ENCODE data around the gene ODAD3. TPM values are rescaled to one million over a fixed set of nuclear protein-coding genes. Genes with fewer than 3 reads are reported as not detected.

The ODAD3 gene
- total RNA-seq, 4 donors from 2014 or later = 0.32 to 2.2 TPM; not detected in 2

- Histone ChIP-seq H3K4me1 (peaks cover 7 to 32% (median 26%) of the 10 kb centered on the region in 4 donors), H3K36me3 (no peaks in the 10 kb centered on the region), H3K27ac (no peak overlapping the region), H3K4me3 (peak overlapping the region in 2 of 4 donors; percentile 9 to 40), H3K9me3 (no peaks in the 10 kb centered on the region), H3K27me3 (peaks cover 56% of the 10 kb centered on the region)
- TF ChIP-seq EP300 (IDR thresholded peaks at IDR 0.05; ENCODE audit: low read depth) (no peak), CTCF (IDR thresholded peaks at IDR 0.05) (no peak), POLR2A (IDR thresholded peaks at IDR 0.05) (no peak), POLR2AphosphoS5 (IDR thresholded peaks at IDR 0.05) (no peak)
- WGBS, 2 donors (ENCODE audit: low coverage in 1 of 2) = 11% methylated on average over 38 of the region's 50 CpGs; no CpG with 5 or more reads in 1 of the 2 donors
- intact Hi-C loops (cut with DNase I; ENCODE audit: low total_unique reads) = no loop called here
- peak; percentile 47 for DNase-seq
- in situ Hi-C loops (cut with MboI; ENCODE audit: low pct_ligation_motif_present in 1 of 4, low pct_unique_long_range_greater_than_20kb in 1 of 4, low sequenced_read_pairs in 3 of 4) = loop anchor here in 2 of 4 donors (25.0 kb wide), 2 partner anchors 94 to 194 kb away; partner anchors contain the start of genes EPOR (in 1 of the 2) and TSPAN16 (in 1 of the 2)
These were observed 46.8 kb upstream of the ODAD3 start for GRCh38 chr19:11481534-11482383.

GRCh38 chr19:11480715-11481533 is 46.0 kb upstream of the ODAD3 start, which contains the start of gene ELAVL3:
ELAVL3 (minus strand) TSS chr19:11481046; CDS start chr19:11480608, 438 bp downstream.
- 37% methylated on average over 45 of the region's 77 CpGs; no CpG with 5 or more reads in 1 of the 2 donors for WGBS, 2 donors (ENCODE audit: low coverage in 1 of 2)
- H3K4me3 ChIP-seq = peak within 1 kb of the TSS in 1 of 4 donors; percentile 11

GRCh38 chr19:11479898-11480714 is 45.2 kb upstream of the ODAD3 start:
- no peak for DNase-seq
- Histone ChIP-seq H3K4me1 (peaks cover 7 to 32% (median 26%) of the 10 kb centered on the region in 4 donors), H3K4me3 (peak overlapping the region in 1 of 4 donors; percentile 11), H3K36me3 (no peaks in the 10 kb centered on the region), H3K27ac (no peak overlapping the region), H3K9me3 (no peaks in the 10 kb centered on the region), H3K27me3 (peaks cover 56% of the 10 kb centered on the region)
- in situ Hi-C loops (cut with MboI; ENCODE audit: low pct_ligation_motif_present in 1 of 4, low pct_unique_long_range_greater_than_20kb in 1 of 4, low sequenced_read_pairs in 3 of 4) = loop anchor here in 3 of 4 donors (10.0 to 25.0 kb wide), 3 partner anchors 93 to 195 kb away; partner anchors contain the start of genes EPOR (in 1 of the 3) and TSPAN16 (in 1 of the 3)
- TF ChIP-seq POLR2AphosphoS5 (IDR thresholded peaks at IDR 0.05) = no peak
- TF ChIP-seq EP300 (IDR thresholded peaks at IDR 0.05; ENCODE audit: low read depth) = no peak
- no peak for TF ChIP-seq CTCF (IDR thresholded peaks at IDR 0.05)
- intact Hi-C loops (cut with DNase I; ENCODE audit: low total_unique reads) = loop anchor here (10.0 kb wide), 1 partner anchor 175 kb away; no protein-coding TSS in a partner anchor
- WGBS, 2 donors (ENCODE audit: low coverage in 1 of 2) = 19% methylated on average over 47 of the region's 86 CpGs; no CpG with 5 or more reads in 1 of the 2 donors

More at GRCh38 chr19:11480715-11481533, 46.0 kb upstream of the ODAD3 start, which contains the start of gene ELAVL3:
- H3K9me3 ChIP-seq = no peaks in the 10 kb centered on the region
- in situ Hi-C loops (cut with MboI; ENCODE audit: low pct_ligation_motif_present in 1 of 4, low pct_unique_long_range_greater_than_20kb in 1 of 4, low sequenced_read_pairs in 3 of 4) = loop anchor here in 2 of 4 donors (25.0 kb wide), 2 partner anchors 94 to 194 kb away; partner anchors contain the start of genes EPOR (in 1 of the 2) and TSPAN16 (in 1 of the 2)
- no peak for DNase-seq
- H3K4me1 ChIP-seq = peaks cover 7 to 32% (median 26%) of the 10 kb centered on the region in 4 donors
- peaks cover 56% of the 10 kb centered on the region for H3K27me3 ChIP-seq
- TF ChIP-seq CTCF (IDR thresholded peaks at IDR 0.05) (no peak), POLR2AphosphoS5 (IDR thresholded peaks at IDR 0.05) (no peak), POLR2A (IDR thresholded peaks at IDR 0.05) (no peak), EP300 (IDR thresholded peaks at IDR 0.05; ENCODE audit: low read depth) (no peak)
- no peaks in the 10 kb centered on the region for H3K36me3 ChIP-seq
- H3K27ac ChIP-seq = no peak within 1 kb of the TSS
- intact Hi-C loops (cut with DNase I; ENCODE audit: low total_unique reads) = no loop called here
